HepG2 (cell line): Measurements from ENCODE around the gene PPP1R13L.

Experiments used
- FOXM1 ChIP-seq: sonication (generic); formaldehyde crosslinking; IDR thresholded peaks from 2 replicates; pipeline ENCODE4 v1.5.0; 2020; ENCODE audit warnings: missing genetic modification reagents
- HNF4G ChIP-seq, 2 experiments: sonication (generic) in 1 of 2; formaldehyde crosslinking in 1 of 2; IDR thresholded peaks; 2 replicates each; pipeline versions ENCODE4 v1.4.0 to v1.6.1; 2011 to 2020; ENCODE audit warnings: borderline replicate concordance in 2 of 2, low read depth in 2 of 2, mild to moderate bottlenecking in 2 of 2, low read length in 1 of 2, missing genetic modification reagents in 1 of 2, moderate library complexity in 1 of 2
- NFRKB ChIP-seq: fragments of 450-650 bp; IDR thresholded peaks from 2 replicates; pipeline ENCODE4 v1.6.1; 2017
- POLR2A ChIP-seq, 2 experiments: IDR thresholded peaks; 2 replicates each; pipeline ENCODE4 v1.6.1; 2011; ENCODE audit warnings: low read depth in 2 of 2, low read length in 2 of 2, mild to moderate bottlenecking in 1 of 2, moderate library complexity in 1 of 2; ENCODE audit not compliant: insufficient read depth in 1 of 2
- TARDBP ChIP-seq: sonication (generic); formaldehyde crosslinking; IDR thresholded peaks from 2 replicates; pipeline ENCODE4 v1.8.0; 2022; ENCODE audit warnings: mild to moderate bottlenecking, missing genetic modification reagents
- YY1 ChIP-seq: IDR thresholded peaks from 2 replicates; pipeline ENCODE4 v1.6.1; 2011; ENCODE audit warnings: low read length, low read depth, moderate library complexity, mild to moderate bottlenecking; ENCODE audit not compliant: insufficient read depth, insufficient replicate concordance
- ZBTB21 ChIP-seq: sonication (generic); formaldehyde crosslinking; IDR thresholded peaks from 2 replicates; pipeline ENCODE4 v1.4.0; 2020; ENCODE audit warnings: missing genetic modification reagents
- ZNF263 ChIP-seq: sonication (generic); formaldehyde crosslinking; IDR thresholded peaks from 2 replicates; pipeline ENCODE4 v1.4.0; 2020; ENCODE audit warnings: missing genetic modification reagents
- ZNF670 ChIP-seq: sonication (generic); formaldehyde crosslinking; IDR thresholded peaks from 2 replicates; pipeline ENCODE4 v1.8.0; 2022; ENCODE audit warnings: mild to moderate bottlenecking, missing genetic modification reagents, borderline replicate concordance
- TF ChIP-seq, protein P1 (sequence below), 2 experiments: sonication (generic) in 1 of 2; formaldehyde crosslinking in 1 of 2; IDR thresholded peaks; 2 replicates each; pipeline versions ENCODE4 v1.4.0 to v1.6.1; 2018 to 2020; ENCODE audit warnings: missing genetic modification reagents in 2 of 2, borderline replicate concordance in 1 of 2, low read depth in 1 of 2, mild to moderate bottlenecking in 1 of 2, missing biosample characterization in 1 of 2
- TF ChIP-seq, protein P2 (sequence below): sonication (generic); formaldehyde crosslinking; IDR thresholded peaks from 2 replicates; pipeline ENCODE4 v1.4.0; 2020; ENCODE audit warnings: mild to moderate bottlenecking, missing genetic modification reagents, borderline replicate concordance
- TF ChIP-seq, protein P3 (sequence below): sonication (generic); formaldehyde crosslinking; IDR thresholded peaks from 2 replicates; pipeline ENCODE4 v1.5.0; 2020; ENCODE audit warnings: missing genetic modification reagents
- TF ChIP-seq, protein P4 (sequence below): sonication (generic); formaldehyde crosslinking; IDR thresholded peaks from 2 replicates; pipeline ENCODE4 v1.5.0; 2020; ENCODE audit warnings: mild to moderate bottlenecking, missing genetic modification reagents, moderate library complexity

DNA sequence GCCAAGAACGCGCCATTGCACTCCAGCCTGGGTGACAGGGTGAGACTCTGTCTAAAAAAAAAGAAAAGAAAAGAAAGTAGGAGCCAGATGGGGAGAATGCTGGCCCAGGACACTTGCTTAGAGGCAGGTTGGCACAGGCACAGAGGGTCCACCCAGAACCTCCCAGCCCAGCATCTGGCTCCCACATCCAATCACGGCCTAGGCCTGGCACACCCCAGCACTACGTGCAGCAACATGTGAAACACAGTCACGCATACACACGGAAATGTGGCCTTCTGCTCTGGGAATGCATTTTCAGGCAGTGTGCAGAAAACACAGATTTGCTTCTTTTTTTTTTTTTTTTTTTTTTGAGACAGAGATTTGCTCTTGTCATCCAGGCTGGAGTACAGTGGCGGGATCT, 42.1 kb upstream of the PPP1R13L start:
- TF ChIP-seq POLR2A (IDR thresholded peaks at IDR 0.05; ENCODE audit: insufficient read depth in 1 of 2, low read depth in 2 of 2, low read length in 2 of 2) (no peak), YY1 (no peak), FOXM1 (CRISPR knock-in tag) (no peak), ZNF670 (CRISPR knock-in tag) (no peak), TARDBP (CRISPR knock-in tag) (no peak), ZBTB21 (no peak), HNF4G (IDR thresholded peaks at IDR 0.05; ENCODE audit: borderline replicate concordance, low read depth, low read length) (no peak), HNF4G (CRISPR knock-in tag; IDR thresholded peaks at IDR 0.05; ENCODE audit: borderline replicate concordance, low read depth) (no peak), NFRKB (no peak), ZNF263 (no peak)
- TF ChIP-seq, protein P1, sequence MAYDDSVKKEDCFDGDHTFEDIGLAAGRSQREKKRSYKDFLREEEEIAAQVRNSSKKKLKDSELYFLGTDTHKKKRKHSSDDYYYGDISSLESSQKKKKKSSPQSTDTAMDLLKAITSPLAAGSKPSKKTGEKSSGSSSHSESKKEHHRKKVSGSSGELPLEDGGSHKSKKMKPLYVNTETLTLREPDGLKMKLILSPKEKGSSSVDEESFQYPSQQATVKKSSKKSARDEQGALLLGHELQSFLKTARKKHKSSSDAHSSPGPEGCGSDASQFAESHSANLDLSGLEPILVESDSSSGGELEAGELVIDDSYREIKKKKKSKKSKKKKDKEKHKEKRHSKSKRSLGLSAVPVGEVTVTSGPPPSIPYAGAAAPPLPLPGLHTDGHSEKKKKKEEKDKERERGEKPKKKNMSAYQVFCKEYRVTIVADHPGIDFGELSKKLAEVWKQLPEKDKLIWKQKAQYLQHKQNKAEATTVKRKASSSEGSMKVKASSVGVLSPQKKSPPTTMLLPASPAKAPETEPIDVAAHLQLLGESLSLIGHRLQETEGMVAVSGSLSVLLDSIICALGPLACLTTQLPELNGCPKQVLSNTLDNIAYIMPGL (CRISPR knock-in tag; IDR thresholded peaks at IDR 0.05; ENCODE audit: borderline replicate concordance in 1 of 2, low read depth in 1 of 2), result no peak
- TF ChIP-seq, protein P2, sequence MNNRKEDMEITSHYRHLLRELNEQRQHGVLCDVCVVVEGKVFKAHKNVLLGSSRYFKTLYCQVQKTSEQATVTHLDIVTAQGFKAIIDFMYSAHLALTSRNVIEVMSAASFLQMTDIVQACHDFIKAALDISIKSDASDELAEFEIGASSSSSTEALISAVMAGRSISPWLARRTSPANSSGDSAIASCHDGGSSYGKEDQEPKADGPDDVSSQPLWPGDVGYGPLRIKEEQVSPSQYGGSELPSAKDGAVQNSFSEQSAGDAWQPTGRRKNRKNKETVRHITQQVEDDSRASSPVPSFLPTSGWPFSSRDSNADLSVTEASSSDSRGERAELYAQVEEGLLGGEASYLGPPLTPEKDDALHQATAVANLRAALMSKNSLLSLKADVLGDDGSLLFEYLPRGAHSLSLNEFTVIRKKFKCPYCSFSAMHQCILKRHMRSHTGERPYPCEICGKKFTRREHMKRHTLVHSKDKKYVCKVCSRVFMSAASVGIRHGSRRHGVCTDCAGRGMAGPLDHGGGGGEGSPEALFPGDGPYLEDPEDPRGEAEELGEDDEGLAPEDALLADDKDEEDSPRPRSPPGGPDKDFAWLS, result no peak
- TF ChIP-seq, protein P3, sequence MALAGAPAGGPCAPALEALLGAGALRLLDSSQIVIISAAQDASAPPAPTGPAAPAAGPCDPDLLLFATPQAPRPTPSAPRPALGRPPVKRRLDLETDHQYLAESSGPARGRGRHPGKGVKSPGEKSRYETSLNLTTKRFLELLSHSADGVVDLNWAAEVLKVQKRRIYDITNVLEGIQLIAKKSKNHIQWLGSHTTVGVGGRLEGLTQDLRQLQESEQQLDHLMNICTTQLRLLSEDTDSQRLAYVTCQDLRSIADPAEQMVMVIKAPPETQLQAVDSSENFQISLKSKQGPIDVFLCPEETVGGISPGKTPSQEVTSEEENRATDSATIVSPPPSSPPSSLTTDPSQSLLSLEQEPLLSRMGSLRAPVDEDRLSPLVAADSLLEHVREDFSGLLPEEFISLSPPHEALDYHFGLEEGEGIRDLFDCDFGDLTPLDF (CRISPR knock-in tag), result no peak
- TF ChIP-seq, protein P4, sequence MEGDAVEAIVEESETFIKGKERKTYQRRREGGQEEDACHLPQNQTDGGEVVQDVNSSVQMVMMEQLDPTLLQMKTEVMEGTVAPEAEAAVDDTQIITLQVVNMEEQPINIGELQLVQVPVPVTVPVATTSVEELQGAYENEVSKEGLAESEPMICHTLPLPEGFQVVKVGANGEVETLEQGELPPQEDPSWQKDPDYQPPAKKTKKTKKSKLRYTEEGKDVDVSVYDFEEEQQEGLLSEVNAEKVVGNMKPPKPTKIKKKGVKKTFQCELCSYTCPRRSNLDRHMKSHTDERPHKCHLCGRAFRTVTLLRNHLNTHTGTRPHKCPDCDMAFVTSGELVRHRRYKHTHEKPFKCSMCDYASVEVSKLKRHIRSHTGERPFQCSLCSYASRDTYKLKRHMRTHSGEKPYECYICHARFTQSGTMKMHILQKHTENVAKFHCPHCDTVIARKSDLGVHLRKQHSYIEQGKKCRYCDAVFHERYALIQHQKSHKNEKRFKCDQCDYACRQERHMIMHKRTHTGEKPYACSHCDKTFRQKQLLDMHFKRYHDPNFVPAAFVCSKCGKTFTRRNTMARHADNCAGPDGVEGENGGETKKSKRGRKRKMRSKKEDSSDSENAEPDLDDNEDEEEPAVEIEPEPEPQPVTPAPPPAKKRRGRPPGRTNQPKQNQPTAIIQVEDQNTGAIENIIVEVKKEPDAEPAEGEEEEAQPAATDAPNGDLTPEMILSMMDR, result no peak
